WTC11 (cell line): ENCODE measurements around the gene EDC4. TPM values are rescaled to one million over a fixed set of nuclear protein-coding genes. Genes with fewer than 3 reads are reported as not detected.

ENCODE experiments used
- ATAC-seq: fragments of 200-7000 bp; cut with Tn5 transposase; 2 replicates; pipeline ENCODE4 v1.10.0; 2021; ENCODE audit warnings: mild to moderate bottlenecking, moderate library complexity
- CTCF ChIA-PET: fragments of 300-600 bp; sonication (Branson Sonifier 250); formaldehyde crosslinking; loops from one replicate; lab custom pipeline; 2021; ENCODE audit warnings: antibody characterized with exemption; lab: Charles Lee
- POLR2A ChIA-PET: fragments of 350-600 bp; sonication (Branson Sonifier 250); formaldehyde crosslinking; loops from one replicate; lab custom pipeline; 2021; ENCODE audit warnings: antibody characterized with exemption; lab: Charles Lee
- DNase-seq: peaks from one replicate; pipeline ENCODE4 v3.0.0; 2021; ENCODE audit warnings: low spot score
- H3K27ac Mint-ChIP-seq: 2 replicates; pipeline ENCODE4 v1.8.0; 2021; ENCODE audit warnings: mixed read lengths
- H3K27me3 Mint-ChIP-seq: 2 replicates; pipeline ENCODE4 v1.8.0; 2021; ENCODE audit warnings: low read depth, mild to moderate bottlenecking, moderate library complexity, mixed read lengths
- H3K36me3 Mint-ChIP-seq: 2 replicates; pipeline ENCODE4 v1.8.0; 2021; ENCODE audit warnings: mixed read lengths
- H3K4me1 Mint-ChIP-seq: 2 replicates; pipeline ENCODE4 v1.8.0; 2022; ENCODE audit warnings: mixed read lengths
- H3K4me3 Mint-ChIP-seq: 2 replicates; pipeline ENCODE4 v1.8.0; 2021; ENCODE audit warnings: mild to moderate bottlenecking, moderate library complexity, mixed read lengths
- H3K9me3 Mint-ChIP-seq: 2 replicates; pipeline ENCODE4 v1.8.0; 2021; ENCODE audit warnings: mixed read lengths
- AR ChIP-seq: fragments of 250-450 bp; sonication (Bioruptor Pico); IDR thresholded peaks from 2 replicates; pipeline ENCODE4 v1.9.0; 2021; ENCODE audit warnings: mild to moderate bottlenecking
- ATF2 ChIP-seq: sonication (generic); formaldehyde crosslinking; IDR thresholded peaks from 2 replicates; pipeline ENCODE4 v1.8.1; 2022; ENCODE audit warnings: low read depth, missing genetic modification reagents, borderline replicate concordance
- ATF3 ChIP-seq: sonication (generic); formaldehyde crosslinking; conservative IDR thresholded peaks from 2 replicates; pipeline ENCODE4 v1.8.1; 2022; ENCODE audit warnings: mild to moderate bottlenecking, missing genetic modification reagents
- CBFB ChIP-seq: sonication (generic); formaldehyde crosslinking; IDR thresholded peaks from 2 replicates; pipeline ENCODE4 v1.8.1; 2022; ENCODE audit warnings: mild to moderate bottlenecking, low read depth, missing genetic modification reagents
- CREM ChIP-seq: sonication (generic); formaldehyde crosslinking; IDR thresholded peaks from 2 replicates; pipeline ENCODE4 v1.8.1; 2022; ENCODE audit warnings: mild to moderate bottlenecking, missing genetic modification reagents, moderate library complexity
- EMX1 ChIP-seq: fragments of 250-450 bp; sonication (Bioruptor Pico); IDR thresholded peaks from 2 replicates; pipeline ENCODE4 v1.8.0; 2021; ENCODE audit warnings: mild to moderate bottlenecking
- ETV6 ChIP-seq: sonication (generic); formaldehyde crosslinking; IDR thresholded peaks from 2 replicates; pipeline ENCODE4 v1.8.1; 2022; ENCODE audit warnings: mild to moderate bottlenecking, missing genetic modification reagents
- FOXK1 ChIP-seq: sonication (generic); formaldehyde crosslinking; IDR thresholded peaks from 2 replicates; pipeline ENCODE4 v1.8.0; 2022; ENCODE audit warnings: mild to moderate bottlenecking, moderate library complexity, missing genetic modification reagents
- GRHL2 ChIP-seq: fragments of 250-450 bp; sonication (Bioruptor Pico); IDR thresholded peaks from 2 replicates; pipeline ENCODE4 v1.8.0; 2022; ENCODE audit warnings: mild to moderate bottlenecking, moderate library complexity; ENCODE audit not compliant: insufficient replicate concordance, severe bottlenecking
- HMGXB4 ChIP-seq: sonication (generic); formaldehyde crosslinking; IDR thresholded peaks from 2 replicates; pipeline ENCODE4 v1.8.1; 2023; ENCODE audit warnings: mild to moderate bottlenecking, moderate library complexity, missing genetic modification reagents
- IRF1 ChIP-seq: sonication (generic); formaldehyde crosslinking; IDR thresholded peaks from 2 replicates; pipeline ENCODE4 v1.8.0; 2023; ENCODE audit warnings: missing genetic modification reagents
- IRF2 ChIP-seq: sonication (generic); formaldehyde crosslinking; IDR thresholded peaks from 2 replicates; pipeline ENCODE4 v1.8.0; 2022; ENCODE audit warnings: low read depth, missing genetic modification reagents, borderline replicate concordance
- MAX ChIP-seq: sonication (generic); formaldehyde crosslinking; IDR thresholded peaks from 2 replicates; pipeline ENCODE4 v1.8.0; 2022; ENCODE audit warnings: mild to moderate bottlenecking, missing genetic modification reagents
- NR1H2 ChIP-seq: sonication (generic); formaldehyde crosslinking; IDR thresholded peaks from 2 replicates; pipeline ENCODE4 v1.9.0; 2021; ENCODE audit warnings: mild to moderate bottlenecking, moderate library complexity, missing genetic modification reagents
- PRDM15 ChIP-seq: sonication (generic); formaldehyde crosslinking; IDR thresholded peaks from 2 replicates; pipeline ENCODE4 v1.8.0; 2022; ENCODE audit warnings: missing genetic modification reagents
- PREB ChIP-seq: sonication (generic); formaldehyde crosslinking; IDR thresholded peaks from 2 replicates; pipeline ENCODE4 v1.8.1; 2022; ENCODE audit warnings: mild to moderate bottlenecking, missing genetic modification reagents, moderate library complexity, borderline replicate concordance
- SMAD3 ChIP-seq: sonication (generic); formaldehyde crosslinking; IDR thresholded peaks from 2 replicates; pipeline ENCODE4 v1.8.0; 2022; ENCODE audit warnings: missing genetic modification reagents, mild to moderate bottlenecking, borderline replicate concordance
- ZNF263 ChIP-seq: sonication (generic); formaldehyde crosslinking; IDR thresholded peaks from 2 replicates; pipeline ENCODE4 v1.8.1; 2022; ENCODE audit warnings: low read depth, mild to moderate bottlenecking, moderate library complexity, missing genetic modification reagents
- ZNF423 ChIP-seq: fragments of 250-450 bp; sonication (Bioruptor Pico); IDR thresholded peaks from 2 replicates; pipeline ENCODE4 v2.1.2; 2022; ENCODE audit warnings: mild to moderate bottlenecking, moderate library complexity
- ZNF425 ChIP-seq: fragments of 250-450 bp; sonication (Bioruptor Pico); conservative IDR thresholded peaks from 2 replicates; pipeline ENCODE4 v1.9.0; 2021; ENCODE audit warnings: mild to moderate bottlenecking
- total RNA-seq: library from RNA; stranded (reverse); gene quantifications from 3 replicates; pipeline ENCODE4 v1.2.3, GENCODE V29; 2021

The EDC4 gene
- total RNA-seq, 1 experiment from 2014 or later = 83.7 TPM

- H3K36me3 Mint-ChIP-seq = peaks cover 29% of the 10 kb centered on the region
- H3K27me3 Mint-ChIP-seq = no peaks in the 10 kb centered on the region
- no peak for TF ChIP-seq MAX (CRISPR knock-in tag)
- no peak for TF ChIP-seq ZNF263 (CRISPR knock-in tag)
- no peak for TF ChIP-seq ATF3 (CRISPR knock-in tag)
- TF ChIP-seq CREM (CRISPR knock-in tag) = no peak
- TF ChIP-seq IRF2 (CRISPR knock-in tag) = no peak
- no peak for TF ChIP-seq PRDM15 (CRISPR knock-in tag)
- no peak for TF ChIP-seq ZNF425
- no peak for TF ChIP-seq HMGXB4 (CRISPR knock-in tag)
- no peak for TF ChIP-seq PREB
- TF ChIP-seq CBFB (CRISPR knock-in tag) = no peak
- TF ChIP-seq EMX1 (CRISPR knock-in tag) = no peak
- TF ChIP-seq GRHL2 (CRISPR knock-in tag) = no peak
- TF ChIP-seq FOXK1 (CRISPR knock-in tag) = no peak
- no peak for TF ChIP-seq AR
- TF ChIP-seq ATF2 (CRISPR knock-in tag) = no peak
- no peak for TF ChIP-seq ZNF423 (CRISPR knock-in tag)
- no peak for TF ChIP-seq NR1H2 (CRISPR knock-in tag)
- TF ChIP-seq SMAD3 = no peak
- TF ChIP-seq ETV6 (CRISPR knock-in tag) = no peak
- TF ChIP-seq IRF1 (CRISPR knock-in tag) = no peak
- H3K4me1 Mint-ChIP-seq = peaks cover 22% of the 10 kb centered on the region
- ChIA-PET CTCF (interaction anchor here (2.7 kb wide), 1 partner anchor 44 kb away, joined by 14 read pairs; no protein-coding TSS in a partner anchor), POLR2A (no interaction called here)
- no peak overlapping the region for H3K4me3 Mint-ChIP-seq
- no peak for DNase-seq
- ATAC-seq = no peak
- H3K9me3 Mint-ChIP-seq = no peaks in the 10 kb centered on the region
- peak overlapping the region; percentile 36; the same call in 1 of the 2 replicates for H3K27ac Mint-ChIP-seq
Measured at GRCh38 chr16:67860589-67861398, 12.1 kb upstream of the EDC4 start.
